ENCODE results near the gene FTO.

FTO gene

GRCh38 chr16:53792161-53792951, 88.4 kb downstream of the FTO start:
- no peak overlapping the region for H3K4me3 ChIP-seq (ENCODE audit: low read depth in 1 of 2, low read length in 1 of 2)
- H3K36me3 ChIP-seq: no peaks in the 10 kb centered on the region
- no peak for TF ChIP-seq CTCF (IDR thresholded peaks at IDR 0.05)
- H3K27me3 ChIP-seq: no peaks in the 10 kb centered on the region
- no peaks in the 10 kb centered on the region for H3K9me3 ChIP-seq
- H3K4me1 ChIP-seq (ENCODE audit: control insufficient read depth in 1 of 2, insufficient read depth in 1 of 2, low read depth in 1 of 2, low read length in 1 of 2): no peaks in the 10 kb centered on the region
- no peak overlapping the region for H3K27ac ChIP-seq

GRCh38 chr16:53803451-53803850, 99.5 kb downstream of the FTO start:
- Histone ChIP-seq H3K4me3 (ENCODE audit: low read depth in 1 of 2, low read length in 1 of 2) (no peak overlapping the region), H3K27ac (no peak overlapping the region), H3K36me3 (no peaks in the 10 kb centered on the region), H3K4me1 (ENCODE audit: control insufficient read depth in 1 of 2, insufficient read depth in 1 of 2, low read depth in 1 of 2, low read length in 1 of 2) (no peaks in the 10 kb centered on the region), H3K27me3 (no peaks in the 10 kb centered on the region), H3K9me3 (no peaks in the 10 kb centered on the region)
- TF ChIP-seq CTCF (IDR thresholded peaks at IDR 0.05): no peak

GRCh38 chr16:53803998-53804397, 100.0 kb downstream of the FTO start:
- no peaks in the 10 kb centered on the region for H3K9me3 ChIP-seq
- H3K36me3 ChIP-seq: no peaks in the 10 kb centered on the region
- H3K27ac ChIP-seq: no peak overlapping the region

GRCh38 chr16:53804467-53804866, 100.5 kb downstream of the FTO start:
- Histone ChIP-seq H3K9me3 (no peaks in the 10 kb centered on the region), H3K4me1 (ENCODE audit: control insufficient read depth in 1 of 2, insufficient read depth in 1 of 2, low read depth in 1 of 2, low read length in 1 of 2) (no peaks in the 10 kb centered on the region), H3K4me3 (ENCODE audit: low read depth in 1 of 2, low read length in 1 of 2) (no peak overlapping the region), H3K27ac (no peak overlapping the region), H3K36me3 (no peaks in the 10 kb centered on the region), H3K27me3 (no peaks in the 10 kb centered on the region)
- no peak for TF ChIP-seq CTCF (IDR thresholded peaks at IDR 0.05)

More at GRCh38 chr16:53803998-53804397, 100.0 kb downstream of the FTO start:
- Histone ChIP-seq H3K4me3 (ENCODE audit: low read depth in 1 of 2, low read length in 1 of 2) (no peak overlapping the region), H3K27me3 (no peaks in the 10 kb centered on the region), H3K4me1 (ENCODE audit: control insufficient read depth in 1 of 2, insufficient read depth in 1 of 2, low read depth in 1 of 2, low read length in 1 of 2) (no peaks in the 10 kb centered on the region)
- TF ChIP-seq CTCF (IDR thresholded peaks at IDR 0.05): no peak

- Histone ChIP-seq H3K27me3 (no peaks in the 10 kb centered on the region), H3K4me3 (ENCODE audit: low read depth in 1 of 2, low read length in 1 of 2) (no peak overlapping the region), H3K27ac (no peak overlapping the region), H3K36me3 (no peaks in the 10 kb centered on the region), H3K4me1 (ENCODE audit: control insufficient read depth in 1 of 2, insufficient read depth in 1 of 2, low read depth in 1 of 2, low read length in 1 of 2) (no peaks in the 10 kb centered on the region), H3K9me3 (no peaks in the 10 kb centered on the region)
- no peak for TF ChIP-seq CTCF (IDR thresholded peaks at IDR 0.05)
These were observed 101.2 kb downstream of the FTO start for GRCh38 chr16:53805113-53805512.

Measured in neutrophil (primary cell).